ENCODE data around the gene TBC1D14.
"Not testable (repeated sequence)": the region's sequence is repeated elsewhere in the genome, so short reads cannot be mapped to it uniquely, and the experiment has no call there.

TBC1D14 gene

GRCh38 chr4:6890358-6890757 is 19.3 kb upstream of the TBC1D14 start:
- no peak for DNase-seq (ENCODE audit: low read depth in 2 of 2)

DNA sequence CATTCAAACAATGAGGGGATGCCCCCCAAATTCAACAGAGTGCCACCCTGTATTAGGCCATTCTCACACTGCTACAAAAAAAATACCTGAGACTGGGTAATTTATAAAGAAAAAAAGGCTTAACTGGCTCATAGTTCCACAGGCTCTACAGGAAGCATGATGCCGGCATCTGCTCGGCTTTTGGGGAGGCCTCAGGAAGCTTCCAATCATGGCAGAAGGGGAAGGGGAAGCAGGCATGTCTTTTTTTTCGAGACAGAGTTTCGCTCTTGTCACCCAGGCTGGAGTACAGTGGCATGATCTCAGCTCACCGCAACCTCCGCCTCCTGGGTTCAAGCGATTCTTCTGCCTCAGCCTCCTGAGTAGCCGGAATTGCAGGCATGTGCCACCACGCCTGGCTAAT is 18.7 kb upstream of the TBC1D14 start:
- DNase-seq (ENCODE audit: low read depth in 2 of 2) = not testable (repeated sequence)

DNA sequence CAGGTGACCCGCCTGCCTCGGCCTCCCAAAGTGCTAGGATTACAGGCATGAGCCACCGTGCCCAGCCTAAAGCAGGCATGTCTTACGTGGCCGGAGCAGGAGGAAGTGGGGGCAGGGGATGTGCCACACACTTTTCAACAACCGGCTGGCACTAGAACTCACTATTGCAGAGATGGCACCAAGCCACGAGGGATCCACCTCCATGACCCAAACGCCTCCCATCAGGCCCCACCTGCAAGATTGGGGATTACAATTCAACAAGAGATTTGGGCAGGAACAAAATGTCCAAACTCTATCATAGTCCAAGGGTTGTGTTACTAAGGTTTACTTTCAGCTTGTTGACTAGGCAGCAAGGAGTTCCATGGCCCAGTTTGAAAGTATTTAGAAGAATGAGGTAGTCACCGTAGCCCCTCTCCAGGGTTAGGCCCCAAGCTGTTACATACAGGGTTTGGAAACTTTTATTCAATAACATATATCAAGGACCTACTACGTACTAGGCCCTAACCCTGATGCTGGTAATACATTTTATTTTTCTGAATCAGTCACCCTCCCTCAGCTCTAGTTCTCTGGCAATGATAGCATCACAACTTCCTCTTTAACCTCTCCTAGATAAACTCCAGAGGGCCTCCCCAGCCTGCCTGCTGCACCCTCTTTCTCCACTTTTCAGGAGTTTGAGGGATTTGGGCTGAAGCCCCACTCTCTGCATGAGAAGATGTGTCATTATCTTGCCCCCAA is 18.0 kb upstream of the TBC1D14 start:
- DNase-seq (ENCODE audit: low read depth in 2 of 2) = no peak

- DNase-seq (ENCODE audit: low read depth in 2 of 2) = no peak
Observed at GRCh38 chr4:6892190-6892908, 17.3 kb upstream of the TBC1D14 start.

GRCh38 chr4:6892909-6893202 is 16.8 kb upstream of the TBC1D14 start:
- no peak for DNase-seq (ENCODE audit: low read depth in 2 of 2)

DNA sequence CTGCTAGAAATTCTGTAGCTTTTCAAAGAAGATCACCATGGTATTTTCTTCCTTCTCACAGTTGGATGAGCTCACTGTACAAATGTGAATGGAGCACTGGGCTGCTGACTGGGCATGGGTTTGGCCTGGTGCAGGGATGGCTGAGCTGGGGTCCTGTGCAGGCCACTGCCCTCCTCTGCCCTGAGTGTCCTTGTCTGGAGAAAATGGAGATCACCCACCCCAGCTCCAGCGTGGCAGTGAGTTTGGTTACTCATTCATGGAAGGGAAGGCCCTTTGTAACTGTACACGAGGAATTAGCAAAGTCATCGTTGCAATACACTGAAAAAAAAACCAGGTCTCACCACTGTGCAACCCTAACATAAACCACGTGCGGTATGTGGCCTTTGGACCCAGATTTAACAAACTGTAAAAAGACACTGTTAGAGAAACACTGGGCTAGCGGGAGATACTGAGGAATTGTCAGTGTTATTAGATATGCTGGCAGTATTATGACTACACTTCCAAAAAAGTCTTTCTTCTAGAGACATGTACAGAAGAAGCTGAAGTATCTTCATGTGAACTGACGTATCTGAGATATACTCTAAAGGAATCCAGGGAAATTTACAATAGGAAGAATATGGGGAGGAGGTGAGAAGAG is 16.1 kb upstream of the TBC1D14 start:
- no peak for DNase-seq (ENCODE audit: low read depth in 2 of 2)

GRCh38 chr4:6894086-6894478 is 15.5 kb upstream of the TBC1D14 start:
- DNase-seq (ENCODE audit: low read depth in 2 of 2) = no peak

DNA sequence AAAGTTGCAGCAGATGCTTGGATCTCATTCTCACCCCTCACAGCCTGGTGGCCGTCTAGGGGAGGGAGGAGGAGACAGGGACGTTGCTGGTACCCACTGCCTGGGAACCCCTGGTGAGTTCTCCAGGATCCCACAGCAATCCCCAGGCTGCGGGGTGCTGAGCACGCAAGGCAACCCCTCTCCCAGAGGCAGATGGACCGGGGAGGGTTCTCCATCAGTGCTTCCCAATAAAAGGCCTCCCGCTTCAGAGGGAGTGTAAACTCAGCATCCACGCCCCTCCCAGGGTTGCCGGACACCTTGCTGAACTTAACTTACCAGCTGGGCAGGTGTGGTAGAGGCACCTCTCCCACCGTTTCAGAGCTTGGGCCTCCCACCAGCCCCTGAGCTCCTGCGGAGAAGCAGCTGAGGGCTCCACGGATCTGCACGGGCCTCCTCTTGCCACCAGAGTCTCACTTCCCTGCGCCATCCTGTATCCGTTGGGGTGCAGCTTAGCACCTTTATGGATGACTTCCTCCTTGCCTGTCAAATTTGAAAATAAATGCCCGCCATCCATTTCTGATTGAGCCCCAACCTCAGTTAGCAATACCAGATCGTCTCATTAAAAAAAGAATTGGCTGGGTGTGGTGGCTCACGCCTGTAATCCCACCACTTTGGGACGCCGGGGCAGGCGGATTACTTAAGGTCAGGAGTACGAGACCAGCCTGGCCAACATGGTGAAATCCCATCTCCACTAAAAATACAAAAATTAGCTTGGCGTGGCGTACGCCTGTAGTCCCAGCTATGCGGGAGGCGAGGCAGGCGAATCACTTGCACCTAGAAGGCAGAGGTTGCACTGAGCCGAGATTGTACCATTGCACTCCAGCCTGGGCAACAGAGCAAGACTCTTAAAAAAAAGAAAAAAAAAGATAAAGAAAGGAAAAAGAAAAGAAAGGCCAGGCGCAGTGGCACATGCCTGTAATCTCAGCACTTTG is 14.8 kb upstream of the TBC1D14 start:
- DNase-seq (ENCODE audit: low read depth in 2 of 2) = no peak

DNA sequence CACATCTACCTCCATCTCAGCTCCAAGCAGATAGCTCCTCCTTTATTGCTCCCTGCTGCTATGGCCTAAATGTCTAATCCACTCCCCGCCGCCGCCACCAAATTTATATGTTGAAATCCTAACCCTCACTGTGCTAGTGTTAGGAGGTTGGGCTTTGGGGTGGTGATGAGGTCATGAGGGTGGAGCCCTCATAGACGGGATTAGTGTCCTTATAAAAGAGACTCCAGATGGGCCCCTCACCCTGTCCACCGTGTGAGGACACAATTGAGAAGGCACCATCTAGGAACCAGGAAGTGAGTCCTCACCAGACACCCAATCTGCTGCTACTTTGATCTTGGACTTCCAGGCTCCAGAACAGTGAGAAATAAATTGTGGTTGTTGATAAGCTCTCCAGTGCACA is 13.6 kb upstream of the TBC1D14 start:
- no peak for DNase-seq (ENCODE audit: low read depth in 2 of 2)

- DNase-seq (ENCODE audit: low read depth in 2 of 2) = no peak
Observed at GRCh38 chr4:6898763-6899162, 10.9 kb upstream of the TBC1D14 start.

GRCh38 chr4:6900181-6900812 is 9.3 kb upstream of the TBC1D14 start:
- DNase-seq (ENCODE audit: low read depth in 2 of 2) = no peak

DNA sequence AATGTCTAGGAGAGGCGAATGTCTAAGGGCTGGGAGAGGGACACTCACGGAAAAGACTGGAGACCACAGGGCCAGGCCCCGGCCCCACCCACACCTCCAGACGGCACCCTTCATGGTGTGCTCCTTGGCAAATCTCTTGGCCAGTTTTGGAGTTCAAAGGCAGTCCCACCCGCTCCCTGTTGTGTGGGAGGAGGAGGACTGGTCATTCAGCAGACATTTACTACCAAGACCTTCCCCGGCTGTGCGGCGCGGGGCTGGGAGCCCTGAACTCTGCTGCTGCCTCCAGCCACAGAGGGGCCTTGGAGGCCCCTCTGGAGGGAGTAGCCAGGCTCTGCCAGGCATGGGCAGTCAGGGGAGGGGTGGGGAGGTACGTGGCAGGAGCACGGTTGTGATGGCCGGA is 8.7 kb upstream of the TBC1D14 start:
- DNase-seq (ENCODE audit: low read depth in 2 of 2) = no peak

- DNase-seq (ENCODE audit: low read depth in 2 of 2) = no peak
Observed at GRCh38 chr4:6901669-6902317, 7.8 kb upstream of the TBC1D14 start.

- DNase-seq (ENCODE audit: low read depth in 2 of 2) = no peak
Observed at GRCh38 chr4:6902318-6903042, 7.1 kb upstream of the TBC1D14 start.

DNA sequence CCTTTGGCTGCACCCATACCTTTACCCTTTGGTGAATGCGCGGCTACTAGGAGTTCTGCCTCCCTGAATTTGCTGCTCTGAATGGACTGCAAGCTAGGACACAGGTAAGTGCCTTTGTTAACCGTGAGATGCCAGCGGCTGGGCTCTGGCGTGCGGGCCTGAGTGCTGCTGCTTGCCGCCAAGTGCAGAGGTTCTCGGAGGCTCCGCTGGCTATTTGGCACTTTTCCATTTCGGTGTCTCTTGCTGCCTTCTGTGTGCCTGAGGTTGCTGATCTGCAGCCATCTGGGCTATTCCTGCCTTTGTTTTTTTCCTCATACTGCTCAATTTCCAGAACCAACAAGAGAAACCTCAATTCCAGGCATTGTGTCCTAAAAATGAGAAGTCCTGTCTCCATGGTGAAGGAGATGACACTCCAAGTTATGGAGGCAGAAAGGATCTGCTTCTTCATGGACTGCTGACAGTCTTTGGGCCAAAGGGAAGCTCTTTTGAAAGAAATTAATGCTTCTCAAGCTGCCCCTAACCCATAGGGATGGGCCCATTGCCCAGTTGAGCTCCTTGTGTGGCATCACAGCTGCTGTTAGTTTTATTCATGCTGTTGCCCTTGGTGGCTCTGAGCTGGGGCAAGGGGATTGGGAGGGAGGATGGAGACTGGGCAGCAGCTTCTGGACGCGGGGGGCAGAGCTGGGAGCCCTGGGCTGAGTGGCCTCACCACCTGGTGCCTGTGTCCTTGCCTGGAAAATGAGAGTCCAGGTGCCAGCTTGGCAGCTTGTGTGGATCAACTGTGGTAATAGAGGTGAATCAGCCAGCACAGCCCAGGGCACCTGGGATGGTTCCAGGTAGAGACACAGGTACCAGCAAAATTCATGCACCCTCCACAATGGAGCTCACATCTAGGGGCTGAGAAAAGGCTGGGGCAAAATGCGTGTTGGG is 3.8 kb upstream of the TBC1D14 start:
- no peak for DNase-seq (ENCODE audit: low read depth in 2 of 2)

DNA sequence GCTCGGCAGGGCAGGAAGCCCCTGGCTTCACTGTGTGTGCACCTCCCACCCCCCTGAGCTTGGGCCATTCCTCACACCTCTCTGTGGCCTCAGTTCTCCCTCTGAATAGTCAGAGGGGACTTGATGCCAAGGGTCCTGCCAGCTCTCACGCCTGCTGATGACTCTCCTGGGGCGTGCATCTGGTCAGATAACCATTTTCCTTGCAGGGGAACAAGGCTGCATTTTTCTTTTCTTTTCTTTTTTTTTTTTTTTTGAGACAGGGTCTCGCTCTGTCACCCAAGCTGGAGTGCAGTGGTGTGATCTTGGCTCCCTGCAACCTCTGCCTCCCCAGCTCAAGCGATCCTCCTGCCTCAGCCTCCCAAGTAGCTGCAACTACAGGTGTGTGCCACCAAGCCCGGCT is 3.1 kb upstream of the TBC1D14 start:
- not testable (repeated sequence) for DNase-seq (ENCODE audit: low read depth in 2 of 2)

DNA sequence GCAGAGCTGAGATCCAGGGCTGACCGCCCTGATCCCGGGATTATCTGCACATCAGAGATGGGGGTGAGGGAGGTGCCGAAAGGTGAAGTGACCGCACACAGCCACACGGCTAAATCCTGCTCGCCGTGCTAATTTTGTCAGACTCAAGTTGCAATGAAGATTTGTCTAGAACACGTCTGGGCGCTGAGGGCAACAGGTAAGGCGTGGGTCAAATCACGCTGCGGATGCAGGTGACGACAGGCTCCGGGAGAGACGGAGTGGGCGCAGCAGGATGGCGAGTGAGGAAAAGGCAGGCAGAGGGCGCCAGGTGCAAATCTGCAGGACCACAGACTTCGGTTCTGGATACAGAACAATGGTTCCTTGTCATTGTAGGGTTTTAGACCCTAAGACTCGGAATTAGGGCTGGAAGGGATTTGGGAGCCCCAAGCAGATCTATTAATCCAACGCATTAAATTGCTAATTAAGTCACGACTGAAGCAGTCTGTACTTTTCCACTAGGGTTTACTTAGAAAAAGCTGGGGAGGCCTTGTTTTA is 1.9 kb upstream of the TBC1D14 start:
- no peak for DNase-seq (ENCODE audit: low read depth in 2 of 2)

DNA sequence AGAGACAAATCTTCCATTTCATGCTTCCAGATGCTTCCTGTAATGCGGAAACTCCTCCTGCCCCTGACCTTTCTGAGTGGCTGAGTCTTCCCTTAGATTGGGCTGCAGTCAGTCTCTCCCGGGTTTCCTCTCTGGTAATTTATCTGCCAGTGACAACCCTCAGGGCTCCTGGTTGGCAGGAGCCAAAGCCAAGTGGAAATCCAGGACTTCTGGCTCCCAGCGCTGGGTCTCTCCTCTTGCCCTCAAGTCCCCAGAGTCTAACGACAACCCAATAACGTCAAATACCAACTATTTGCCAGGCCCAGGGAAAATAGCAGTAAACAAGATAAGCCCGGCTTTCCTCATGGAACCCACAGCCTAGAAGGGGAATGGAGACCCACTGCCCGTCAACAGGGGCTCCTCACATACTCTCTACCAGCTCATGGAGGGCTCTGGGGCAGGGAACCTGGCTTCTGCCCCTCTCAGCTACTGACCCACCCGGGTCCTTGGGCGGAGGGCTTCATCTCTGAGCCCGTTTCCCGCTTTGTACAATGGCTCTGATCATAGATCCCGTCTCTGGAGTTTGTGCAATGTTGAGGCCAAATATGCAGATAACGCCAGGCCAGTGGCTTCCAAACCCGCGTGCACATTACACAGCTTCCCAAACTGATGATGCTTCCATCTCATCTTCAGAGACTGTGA is 1.1 kb upstream of the TBC1D14 start:
- no peak for DNase-seq (ENCODE audit: low read depth in 2 of 2)
